Renal pelvis (tissue), 4 donors: ENCODE measurements around the gene SUPT3H. TPM values are rescaled to one million over a fixed set of nuclear protein-coding genes. Genes with fewer than 3 reads are reported as not detected.
"Not testable (repeated sequence)": the region's sequence is repeated elsewhere in the genome, so short reads cannot be mapped to it uniquely, and the experiment has no call there.

Experiments used
- DNase-seq: peaks from one replicate; pipeline ENCODE4 v3.0.0-alpha.2; 2013
- polyA plus RNA-seq, 3 donors: library from polyadenylated mRNA; unstranded; fragments of 120-200 nt; gene quantifications; one replicate each; pipeline ENCODE4 v1.2.1, GENCODE V29; 2013; ENCODE audit not compliant: insufficient read length in 3 of 3

The SUPT3H gene
- polyA plus RNA-seq, 3 donors = 22.0 to 25.0 (median 24.1) TPM

- DNase-seq = no peak
These were observed 422.6 kb downstream of the SUPT3H start for GRCh38 chr6:44955145-44955544.

- no peak for DNase-seq
These were observed 423.5 kb downstream of the SUPT3H start for GRCh38 chr6:44954281-44954680.

GRCh38 chr6:44951253-44951747 lies 426.4 kb downstream of the SUPT3H start:
- DNase-seq = no peak

DNA sequence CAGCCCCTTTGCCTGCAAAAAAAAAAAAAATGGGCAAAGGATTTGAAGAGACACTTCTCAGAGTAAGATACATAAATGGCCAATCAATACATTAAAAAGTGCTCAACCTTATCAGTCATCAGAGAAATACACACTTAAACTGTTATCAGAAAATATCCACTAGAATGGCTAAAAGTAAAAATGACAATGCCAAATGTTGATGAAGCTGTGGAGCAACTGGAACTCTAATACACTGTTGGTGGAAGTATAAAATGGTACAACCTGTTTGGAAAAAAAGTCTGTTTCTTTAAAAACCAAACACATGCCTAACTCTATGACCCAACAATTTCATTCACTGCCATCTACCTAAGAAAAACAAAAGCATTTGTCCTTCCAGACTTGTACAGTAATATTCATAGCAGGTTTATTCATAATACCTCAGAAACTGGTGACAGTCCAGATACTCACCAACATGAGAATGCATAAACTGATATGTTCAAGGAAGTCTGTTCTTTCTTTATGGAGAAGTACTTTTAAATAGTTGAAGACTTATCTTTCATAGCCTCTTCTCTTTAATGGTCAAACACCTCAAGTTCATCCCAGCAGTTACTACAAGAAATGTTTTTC lies 428.0 kb downstream of the SUPT3H start:
- no peak for DNase-seq

DNA sequence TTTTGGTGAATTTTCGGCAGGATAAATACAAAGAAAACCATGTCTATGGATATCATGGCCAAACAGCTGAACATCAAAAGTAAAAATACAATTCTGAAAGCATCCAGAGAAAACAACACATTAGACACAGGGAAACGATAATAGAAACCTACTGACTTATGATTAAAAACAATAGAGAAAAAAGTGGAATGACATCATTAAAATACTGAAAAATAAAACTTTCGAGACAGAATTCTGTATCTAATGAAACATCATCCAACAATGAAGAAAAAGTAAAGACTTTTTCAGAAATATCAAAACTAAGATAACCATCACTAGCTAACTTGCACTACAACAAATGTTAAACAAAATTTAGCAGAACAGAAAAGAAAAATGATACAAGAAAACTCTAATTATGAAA lies 434.2 kb downstream of the SUPT3H start:
- DNase-seq = no peak

- DNase-seq = no peak
These were observed 434.9 kb downstream of the SUPT3H start for GRCh38 chr6:44942798-44943197.

DNA sequence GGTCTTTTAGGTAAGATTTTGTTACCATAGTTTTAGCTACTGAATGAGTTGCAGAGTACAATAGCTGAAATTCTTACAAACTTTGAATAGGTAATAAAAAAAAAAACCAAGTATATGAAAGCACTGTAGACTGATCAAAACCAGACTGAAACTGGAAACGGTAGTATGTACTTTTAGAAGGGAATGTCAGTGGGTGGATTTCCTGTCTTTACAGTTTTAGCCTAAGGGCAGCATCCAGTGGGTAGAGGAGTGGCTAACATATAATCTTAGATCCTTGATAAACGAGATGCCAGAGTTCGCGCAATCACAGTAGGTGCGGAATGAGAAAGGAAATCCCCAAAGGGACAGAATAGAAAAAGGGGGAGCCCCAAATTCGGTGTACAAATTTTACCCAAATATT lies 435.5 kb downstream of the SUPT3H start:
- no peak for DNase-seq

DNA sequence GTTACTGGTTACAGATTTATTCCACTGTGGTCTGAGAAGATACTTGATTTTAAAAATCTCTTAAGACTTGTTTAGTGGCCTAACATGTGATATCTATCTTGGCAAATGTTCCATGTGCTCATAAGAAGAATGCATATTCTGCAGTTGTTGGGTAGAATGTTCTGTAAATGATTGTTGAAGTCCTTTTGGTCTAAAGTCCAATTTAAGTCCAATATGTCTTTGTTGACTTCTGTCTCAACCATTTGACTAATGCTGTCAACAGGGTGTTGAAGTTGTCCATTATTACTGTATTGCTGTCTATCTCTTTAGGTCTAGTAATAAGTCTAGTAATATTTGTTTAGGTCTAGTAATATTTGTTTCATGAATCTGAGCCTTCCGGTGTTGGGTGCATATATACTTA lies 437.4 kb downstream of the SUPT3H start:
- DNase-seq = no peak

DNA sequence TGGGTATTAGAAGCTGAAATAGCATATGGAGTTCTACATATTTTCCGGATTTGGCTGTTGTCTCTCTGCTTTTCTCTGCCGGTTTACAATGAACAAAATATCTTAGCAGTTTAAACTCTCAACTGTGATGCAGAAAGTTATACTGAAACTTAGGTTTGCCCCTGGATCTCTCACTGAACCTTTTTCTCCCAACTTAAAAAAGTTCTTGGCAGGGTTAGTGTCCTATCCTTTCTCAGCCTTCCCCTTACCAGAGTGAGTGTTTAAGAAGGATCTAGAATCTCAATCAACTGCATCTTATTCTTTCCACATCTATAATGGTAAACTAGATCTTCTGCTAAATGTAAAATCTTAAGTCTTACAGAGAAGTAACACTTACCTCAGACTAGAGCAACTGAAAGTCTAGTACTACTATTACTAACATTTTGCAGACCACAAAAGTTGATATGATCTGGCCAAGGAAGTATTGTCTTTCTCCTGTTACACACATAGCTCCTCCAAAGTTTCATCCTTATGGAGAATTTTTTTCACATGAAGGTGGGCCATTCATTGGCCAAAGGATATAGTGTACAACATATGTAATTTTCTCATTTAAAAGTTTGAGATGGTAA lies 441.9 kb downstream of the SUPT3H start:
- no peak for DNase-seq

- no peak for DNase-seq
These were observed 444.6 kb downstream of the SUPT3H start for GRCh38 chr6:44933108-44933507.

GRCh38 chr6:44932651-44933091 lies 445.1 kb downstream of the SUPT3H start:
- DNase-seq = no peak

DNA sequence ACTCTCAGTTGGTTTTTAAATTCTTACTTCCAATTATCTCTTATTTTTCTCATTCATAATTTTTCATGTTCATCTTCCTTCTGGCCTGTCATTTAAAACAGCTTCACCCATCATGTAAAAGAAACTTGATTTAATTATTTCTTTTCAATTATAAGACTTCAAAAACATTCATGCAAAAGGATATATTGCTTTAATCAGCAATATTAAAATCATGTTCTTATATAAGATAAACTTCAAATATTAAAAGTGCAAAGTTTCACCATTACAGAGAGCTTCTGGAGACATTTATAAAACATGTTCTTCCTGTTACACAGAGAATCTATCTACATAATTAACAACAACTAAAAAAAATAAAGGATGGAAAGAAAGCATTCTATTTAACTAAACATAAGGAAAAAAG lies 446.3 kb downstream of the SUPT3H start:
- no peak for DNase-seq

DNA sequence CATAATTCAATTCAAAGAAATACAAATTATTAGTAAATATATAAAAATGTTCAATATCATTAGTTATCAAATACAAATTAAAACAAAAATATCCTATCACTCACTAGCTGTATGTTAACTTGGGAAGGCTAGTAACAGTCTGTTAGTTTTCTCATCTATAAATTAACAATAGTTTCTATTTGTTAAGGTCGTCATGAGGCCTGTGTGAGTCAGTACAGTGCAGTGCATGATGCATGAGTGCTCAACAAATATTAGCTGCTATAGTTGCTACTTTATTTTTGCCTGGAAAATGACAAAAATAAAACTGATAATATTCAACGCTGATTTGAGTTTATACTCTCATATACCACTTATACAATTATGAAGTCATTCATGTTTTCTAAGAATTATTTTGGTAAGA lies 451.2 kb downstream of the SUPT3H start:
- DNase-seq = no peak

GRCh38 chr6:44925100-44925739 lies 452.5 kb downstream of the SUPT3H start:
- no peak for DNase-seq

GRCh38 chr6:44923444-44923843 lies 454.3 kb downstream of the SUPT3H start:
- DNase-seq = no peak

GRCh38 chr6:44921798-44922197 lies 455.9 kb downstream of the SUPT3H start:
- no peak for DNase-seq

DNA sequence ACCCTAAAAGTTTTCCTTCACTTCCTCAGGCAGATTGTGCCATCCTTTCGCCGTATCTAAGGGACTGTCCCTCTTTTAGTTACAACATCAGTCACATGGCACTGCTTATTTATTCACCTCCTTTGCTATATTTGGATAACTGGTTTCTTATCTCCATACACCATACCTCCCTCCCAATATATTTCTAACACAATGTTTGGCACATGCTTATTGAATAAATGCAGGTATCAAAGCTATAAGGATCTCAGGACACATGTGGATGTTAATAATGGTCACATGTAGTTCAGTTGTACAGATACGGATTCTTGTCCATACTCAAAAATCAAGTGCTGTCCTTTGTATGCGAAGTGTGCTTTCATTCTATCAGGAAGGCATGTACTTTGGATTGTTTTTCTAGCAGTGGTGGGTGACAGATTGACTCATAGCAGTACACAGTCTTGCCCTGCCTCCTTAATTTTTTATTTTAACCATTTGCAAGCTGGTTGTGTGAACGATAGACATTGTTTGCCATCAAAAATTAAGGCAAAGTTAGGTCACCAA lies 456.7 kb downstream of the SUPT3H start:
- DNase-seq = no peak

GRCh38 chr6:44918671-44919296 lies 458.9 kb downstream of the SUPT3H start:
- DNase-seq = no peak

GRCh38 chr6:44917430-44917829 lies 460.3 kb downstream of the SUPT3H start:
- no peak for DNase-seq

GRCh38 chr6:44915111-44915510 lies 462.6 kb downstream of the SUPT3H start:
- DNase-seq = no peak

DNA sequence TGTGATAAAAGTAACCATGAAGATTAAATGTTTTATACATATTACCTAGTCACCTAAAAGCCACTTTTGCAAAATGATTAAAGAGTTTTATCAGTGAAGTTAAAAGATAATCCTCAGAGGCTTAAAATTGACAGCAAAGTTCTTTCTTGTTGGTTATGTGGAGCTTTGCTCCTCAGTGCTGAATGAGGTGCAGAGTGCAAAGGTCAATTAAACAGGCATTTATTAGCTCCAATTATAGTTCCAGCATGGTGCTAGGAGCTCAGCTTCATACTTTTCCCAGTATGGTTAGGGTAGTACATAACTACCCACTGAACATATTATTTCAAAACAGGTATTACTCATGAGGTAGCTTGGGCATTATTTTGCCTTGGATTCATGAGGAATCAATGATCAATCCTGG lies 463.6 kb downstream of the SUPT3H start:
- DNase-seq = no peak

DNA sequence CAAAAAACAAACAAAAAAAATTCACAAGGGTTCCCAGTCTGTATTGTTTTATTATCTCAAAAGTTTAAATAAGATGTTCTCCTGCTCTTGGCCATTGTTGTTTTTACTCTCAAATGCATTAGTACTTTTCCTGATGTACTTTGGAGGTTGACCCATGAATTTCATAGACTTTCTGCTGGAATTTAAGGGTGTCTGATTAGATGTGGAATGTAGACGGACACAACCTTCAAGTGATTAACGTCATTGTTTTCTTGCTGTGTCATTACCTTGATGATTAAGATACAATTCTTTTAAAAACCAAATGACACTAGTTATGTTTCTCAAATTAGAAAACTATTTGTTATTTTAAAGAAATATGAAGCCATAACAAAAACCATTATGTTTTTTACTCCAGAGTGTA lies 471.0 kb downstream of the SUPT3H start:
- DNase-seq = no peak

GRCh38 chr6:44900358-44900757 lies 477.4 kb downstream of the SUPT3H start:
- DNase-seq = not testable (repeated sequence)
